ENCODE measurements around the gene SASH1. TPM values are rescaled to one million over a fixed set of nuclear protein-coding genes. Genes with fewer than 3 reads are reported as not detected.

SASH1 gene
- total RNA-seq, 1 experiment from 2014 or later: 33.2 TPM

- Histone ChIP-seq H4K5ac (ENCODE audit: insufficient read length, low read depth, low read length) (no peak overlapping the region), H3K18ac (ENCODE audit: insufficient read length, low read depth, low read length) (peak overlapping the region; percentile 84), H3K4me1 (ENCODE audit: insufficient read depth, low read length) (no peaks in the 10 kb centered on the region), H2BK20ac (ENCODE audit: low read depth, low read length, poor library complexity, severe bottlenecking) (peak overlapping the region; percentile 46), H3K9ac (ENCODE audit: extremely low read depth, insufficient read length, low read length) (no peak overlapping the region), H4K8ac (replicated peaks; ENCODE audit: insufficient read length, low read depth, low read length) (no peak overlapping the region), H3K14ac (ENCODE audit: insufficient read depth, low read length) (peak overlapping the region; percentile 88), H2BK120ac (ENCODE audit: low read depth, low read length, poor library complexity, severe bottlenecking) (no peak overlapping the region), H3K23me2 (ENCODE audit: insufficient read length, low read depth, low read length, poor library complexity, severe bottlenecking) (peaks cover 3% of the 10 kb centered on the region), H3K79me1 (ENCODE audit: insufficient read depth, low read depth, low read length, poor library complexity, severe bottlenecking) (no peaks in the 10 kb centered on the region), H4K91ac (ENCODE audit: insufficient read length, low read depth, low read length) (no peak overlapping the region), H4K20me1 (ENCODE audit: control insufficient read depth, insufficient read depth, insufficient read length) (no peaks in the 10 kb centered on the region), H2BK15ac (ENCODE audit: low read depth, low read length) (no peak overlapping the region), H2BK5ac (ENCODE audit: insufficient read length, low read length) (no peak overlapping the region), H3K4me2 (ENCODE audit: insufficient read depth, insufficient read length, low read length) (peak overlapping the region; percentile 49), H3K79me2 (ENCODE audit: insufficient read depth, low read length) (no peaks in the 10 kb centered on the region), H3K9me3 (ENCODE audit: control insufficient read depth, low read depth, low read length) (no peaks in the 10 kb centered on the region), H3K4ac (ENCODE audit: low read depth, low read length) (no peak overlapping the region), H2AFZ (ENCODE audit: low read length) (no peak overlapping the region), H3K27ac (ENCODE audit: insufficient read length, low read depth, low read length) (no peak overlapping the region), H2BK12ac (ENCODE audit: insufficient read length, low read depth, low read length) (no peak overlapping the region), H3K27me3 (ENCODE audit: insufficient read depth, low read length) (peaks cover 3% of the 10 kb centered on the region; the same call in 1 of the 2 replicates), H2AK5ac (ENCODE audit: insufficient read length, low read length) (no peak overlapping the region), H3K23ac (ENCODE audit: insufficient read length, low read depth, low read length) (no peak overlapping the region), H3K56ac (ENCODE audit: insufficient read length, low read depth, low read length) (no peak overlapping the region), H3T11ph (ENCODE audit: low read length) (no peak overlapping the region)
- DNase-seq: peak; percentile 78
- no CpG with 5 or more reads among the region's 46 CpGs for WGBS (ENCODE audit: extremely low coverage, insufficient read length, low lambda C conversion rate)
- Mint-ChIP-seq H3K36me3 (ENCODE audit: insufficient read depth in 1 of 3, low read depth in 3 of 3) (peaks cover 7 to 16% (median 8%) of the 10 kb centered on the region in 3 experiments; a peak in 6 of 7 replicates), H3K27ac (no peak overlapping the region), H3K4me1 (peaks cover 3 to 5% of the 10 kb centered on the region in 2 experiments), H3K9me3 (peaks cover 12 to 14% of the 10 kb centered on the region in 2 experiments; a peak in 4 of 5 replicates), H3K27me3 (ENCODE audit: low read depth) (peaks cover 27% of the 10 kb centered on the region), H3K4me3 (peak overlapping the region; percentile 45 to 47; a peak in 3 of 5 replicates)
- TF ChIP-seq CTCF (conservative IDR thresholded peaks at IDR 0.05): peak; percentile 99
Measured at GRCh38 chr6:148559848-148560433, 217.3 kb downstream of the SASH1 start.
